ENCODE measurements around the gene IFI44.

The IFI44 gene

DNA sequence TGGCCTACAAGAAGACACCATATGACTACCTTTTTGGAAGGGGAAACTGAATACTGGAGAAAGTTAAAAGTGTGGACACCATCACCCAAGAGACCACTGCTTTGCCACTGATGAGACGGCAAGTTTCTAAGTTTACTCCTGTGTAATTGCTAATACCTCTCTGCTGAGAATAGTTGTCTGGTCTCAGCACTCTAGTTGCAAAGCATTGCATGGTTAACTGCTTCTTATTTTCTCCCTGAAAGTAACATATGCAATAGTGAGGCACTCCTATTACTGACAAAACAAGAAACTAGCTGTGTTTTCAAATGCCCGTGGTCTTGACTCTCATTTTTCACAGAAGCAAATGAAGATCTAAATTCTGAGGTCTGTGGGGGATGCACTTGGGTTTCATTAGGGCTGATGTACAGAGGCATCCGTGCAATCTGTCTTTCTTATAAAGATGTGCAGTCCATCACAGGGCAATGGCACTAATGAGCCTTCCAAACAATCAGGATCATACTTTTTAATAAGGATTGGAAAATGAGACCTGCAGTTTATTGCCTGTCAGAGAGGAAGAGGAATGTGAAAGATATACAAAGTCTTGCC, 62.9 kb downstream of the IFI44 start:
- no peak for DNase-seq

DNA sequence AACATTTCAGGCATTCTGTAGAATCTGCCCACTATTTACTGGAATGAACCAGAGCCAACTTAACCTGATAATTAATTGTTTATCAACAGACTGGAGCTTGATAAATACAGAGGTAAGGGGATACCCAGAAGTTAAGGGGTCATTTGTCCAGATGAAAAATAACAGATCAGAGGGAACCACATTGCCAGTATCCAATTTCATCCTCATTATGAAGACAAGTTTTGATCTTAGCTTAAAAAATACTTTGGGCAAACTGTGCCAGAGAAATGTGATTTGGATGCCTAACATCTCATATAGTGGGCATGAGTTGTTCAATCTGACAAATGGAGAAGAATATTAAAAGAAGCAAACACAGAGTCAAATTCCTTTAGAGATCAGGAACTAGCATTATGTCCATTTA, 63.7 kb downstream of the IFI44 start:
- no peak for DNase-seq

All from inflammatory macrophage treated with lipopolysaccharide for 1 hour (primary cell).